SK-N-MC (cell line): Measurements from ENCODE around the gene OR2B6.

ENCODE experiments used
- EZH2 ChIP-seq: fragments of 200-600 bp; sonication (generic); IDR thresholded peaks from one replicate; pipeline ENCODE4 v1.6.1; 2017; ENCODE audit warnings: antibody characterized with exemption
- FOXP2 ChIP-seq: optimal IDR thresholded peaks from 2 replicates; pipeline ENCODE3; 2011; ENCODE audit warnings: mild to moderate bottlenecking, moderate library complexity; ENCODE audit not compliant: insufficient read depth; ENCODE audit errors: extremely low read length, control extremely low read depth
- POLR2AphosphoS5 ChIP-seq: IDR thresholded peaks from 2 replicates; pipeline ENCODE4 v1.6.1; 2012; ENCODE audit warnings: mild to moderate bottlenecking, low read depth, low read length, borderline replicate concordance

DNA sequence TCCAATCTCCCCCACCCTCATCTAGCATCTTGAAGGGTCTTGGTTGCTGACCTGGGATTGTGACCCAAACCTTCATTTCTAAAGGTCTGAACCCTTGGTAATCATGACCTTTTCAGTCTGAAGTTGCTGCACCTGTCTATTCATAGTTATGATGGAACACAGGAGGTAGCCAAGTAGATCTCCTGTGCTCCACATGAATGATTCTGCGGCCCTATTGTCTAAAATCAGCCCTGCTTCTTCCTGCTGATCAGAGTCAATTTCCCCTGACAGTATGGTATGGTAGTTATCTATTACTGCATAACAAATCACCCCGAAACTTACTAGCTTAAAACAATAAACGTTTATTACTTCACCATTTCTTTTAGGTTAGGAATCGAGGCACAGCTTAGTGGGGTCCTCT is 9.0 kb downstream of the OR2B6 start:
- TF ChIP-seq EZH2 (no peak), POLR2AphosphoS5 (no peak), FOXP2 (no peak)
